SU-DHL-6 (cell line): ENCODE results near the gene DMD.

Experiments used
- H2AFZ ChIP-seq: fragments of 200-600 bp; sonication (generic); 2 replicates; pipeline ENCODE4 v1.6.1; 2014; ENCODE audit warnings: low read depth, mild to moderate bottlenecking, moderate library complexity, mixed read lengths, antibody characterized with exemption, low read length; ENCODE audit not compliant: severe bottlenecking
- H3F3A ChIP-seq: fragments of 200-600 bp; shearing (Covaris generic); 2 replicates; pipeline ENCODE4 v1.6.0; 2016; ENCODE audit warnings: antibody characterized with exemption, mild to moderate bottlenecking; ENCODE audit not compliant: insufficient read depth
- H3K27ac ChIP-seq: fragments of 200-600 bp; sonication (generic); 2 replicates; pipeline ENCODE4 v1.5.1; 2016; ENCODE audit warnings: low read depth, mild to moderate bottlenecking, low read length, moderate library complexity, mixed read lengths
- H3K27me3 ChIP-seq: fragments of 200-600 bp; sonication (generic), shearing (Covaris generic); 2 replicates; pipeline ENCODE4 v1.6.0; 2014; ENCODE audit warnings: mild to moderate bottlenecking, low read length
- H3K36me3 ChIP-seq: fragments of 200-600 bp; sonication (generic); 2 replicates; pipeline ENCODE4 v1.6.1; 2014; ENCODE audit warnings: mild to moderate bottlenecking, low read length, mixed read lengths
- H3K4me2 ChIP-seq: fragments of 300-600, 200-600 bp; shearing (Covaris generic), sonication (generic); 2 replicates; pipeline ENCODE4 v1.6.0; 2014; ENCODE audit warnings: low read length, low read depth, mild to moderate bottlenecking; ENCODE audit not compliant: poor library complexity, severe bottlenecking
- H3K4me3 ChIP-seq: fragments of 200-600 bp; sonication (generic); 2 replicates; pipeline ENCODE4 v1.5.1; 2014; ENCODE audit warnings: antibody characterized with exemption, low read length, mild to moderate bottlenecking, mixed read lengths; ENCODE audit not compliant: insufficient read depth, poor library complexity, severe bottlenecking
- H3K79me2 ChIP-seq: fragments of 200-600 bp; sonication (generic); 2 replicates; pipeline ENCODE4 v1.6.1; 2014; ENCODE audit warnings: mild to moderate bottlenecking, low read length, moderate library complexity; ENCODE audit not compliant: insufficient read depth
- H3K9ac ChIP-seq: fragments of 200-600 bp; sonication (generic); 2 replicates; pipeline ENCODE4 v1.7.0; 2014; ENCODE audit warnings: mild to moderate bottlenecking, low read length
- H3K9me2 ChIP-seq: fragments of 200-600 bp; sonication (generic); replicated peaks from 2 replicates; pipeline ENCODE4 v1.6.1; 2014; ENCODE audit warnings: low read length; ENCODE audit not compliant: insufficient read depth
- H3K9me3 ChIP-seq: fragments of 200-600 bp; sonication (generic); 2 replicates; pipeline ENCODE4 v1.6.1; 2014; ENCODE audit warnings: low read length, mixed read lengths; ENCODE audit not compliant: insufficient read depth
- H4K20me1 ChIP-seq: fragments of 200-600 bp; sonication (generic); 2 replicates; pipeline ENCODE4 v1.6.1; 2014; ENCODE audit warnings: low read depth, mild to moderate bottlenecking, antibody characterized with exemption, low read length, moderate library complexity, mixed read lengths
- CTCF ChIP-seq: fragments of 200-600 bp; sonication (generic); IDR thresholded peaks from one replicate; pipeline ENCODE4 v1.5.1; 2017; ENCODE audit warnings: antibody characterized with exemption, mild to moderate bottlenecking, low read length, moderate library complexity; ENCODE audit not compliant: insufficient read depth, poor library complexity, severe bottlenecking
- EZH2phosphoT487 ChIP-seq: fragments of 200-600 bp; sonication (generic), shearing (Covaris generic); conservative IDR thresholded peaks from 2 replicates; pipeline ENCODE4 v1.6.1; 2018; ENCODE audit warnings: mild to moderate bottlenecking, antibody characterized with exemption, low read length, moderate library complexity, mixed read lengths

DMD gene

GRCh38 chrX:31323658-31324057 is 1887.7 kb downstream of the DMD start:
- Histone ChIP-seq H3K27ac (no peak overlapping the region), H3K36me3 (no peaks in the 10 kb centered on the region), H3K9me2 (no peaks in the 10 kb centered on the region), H3F3A (no peaks in the 10 kb centered on the region), H3K4me3 (no peak overlapping the region), H2AFZ (no peak overlapping the region), H3K27me3 (no peaks in the 10 kb centered on the region), H3K9me3 (no peaks in the 10 kb centered on the region), H3K9ac (no peak overlapping the region), H3K4me2 (no peak overlapping the region), H4K20me1 (no peaks in the 10 kb centered on the region), H3K79me2 (no peaks in the 10 kb centered on the region)
- TF ChIP-seq CTCF (no peak), EZH2phosphoT487 (no peak)

- no peak overlapping the region for H3K9ac ChIP-seq
- no peak overlapping the region for H3K4me3 ChIP-seq
- no peaks in the 10 kb centered on the region for H3K9me3 ChIP-seq
- no peak overlapping the region for H3K4me2 ChIP-seq
- no peak overlapping the region for H2AFZ ChIP-seq
- no peaks in the 10 kb centered on the region for H3K9me2 ChIP-seq
- no peaks in the 10 kb centered on the region for H3K27me3 ChIP-seq
- no peak overlapping the region for H3K27ac ChIP-seq
- H3F3A ChIP-seq = no peaks in the 10 kb centered on the region
- no peaks in the 10 kb centered on the region for H4K20me1 ChIP-seq
- TF ChIP-seq EZH2phosphoT487 (no peak), CTCF (no peak)
- H3K79me2 ChIP-seq = no peaks in the 10 kb centered on the region
- no peaks in the 10 kb centered on the region for H3K36me3 ChIP-seq
These were observed 1890.6 kb downstream of the DMD start for GRCh38 chrX:31320740-31321139.

- H3K79me2 ChIP-seq = no peaks in the 10 kb centered on the region
- H4K20me1 ChIP-seq = no peaks in the 10 kb centered on the region
- no peak overlapping the region for H3K4me3 ChIP-seq
- H3K9ac ChIP-seq = no peak overlapping the region
- H3K9me3 ChIP-seq = no peaks in the 10 kb centered on the region
- no peak for TF ChIP-seq EZH2phosphoT487
- no peak for TF ChIP-seq CTCF
- H3K27ac ChIP-seq = no peak overlapping the region
- no peaks in the 10 kb centered on the region for H3K27me3 ChIP-seq
- H3F3A ChIP-seq = no peaks in the 10 kb centered on the region
- H3K36me3 ChIP-seq = no peaks in the 10 kb centered on the region
- no peak overlapping the region for H2AFZ ChIP-seq
- H3K4me2 ChIP-seq = no peak overlapping the region
- no peaks in the 10 kb centered on the region for H3K9me2 ChIP-seq
These were observed 1891.8 kb downstream of the DMD start for GRCh38 chrX:31319586-31319985.

GRCh38 chrX:31318866-31319265 is 1892.5 kb downstream of the DMD start:
- Histone ChIP-seq H3K4me2 (no peak overlapping the region), H3K79me2 (no peaks in the 10 kb centered on the region), H3K36me3 (no peaks in the 10 kb centered on the region), H3K9me3 (no peaks in the 10 kb centered on the region), H4K20me1 (no peaks in the 10 kb centered on the region), H3K27ac (no peak overlapping the region), H3F3A (no peaks in the 10 kb centered on the region), H3K27me3 (no peaks in the 10 kb centered on the region), H3K9ac (no peak overlapping the region), H3K9me2 (no peaks in the 10 kb centered on the region), H3K4me3 (no peak overlapping the region), H2AFZ (no peak overlapping the region)
- TF ChIP-seq CTCF (no peak), EZH2phosphoT487 (no peak)
